Measurements from ENCODE around the gene U2SURP. TPM values are rescaled to one million over a fixed set of nuclear protein-coding genes. Genes with fewer than 3 reads are reported as not detected.

U2SURP gene
- total RNA-seq, 3 donors from 2014 or later (not counting 1 experiment from before 2014, with no cell fraction given) = 165 to 179 (median 172) TPM

DNA sequence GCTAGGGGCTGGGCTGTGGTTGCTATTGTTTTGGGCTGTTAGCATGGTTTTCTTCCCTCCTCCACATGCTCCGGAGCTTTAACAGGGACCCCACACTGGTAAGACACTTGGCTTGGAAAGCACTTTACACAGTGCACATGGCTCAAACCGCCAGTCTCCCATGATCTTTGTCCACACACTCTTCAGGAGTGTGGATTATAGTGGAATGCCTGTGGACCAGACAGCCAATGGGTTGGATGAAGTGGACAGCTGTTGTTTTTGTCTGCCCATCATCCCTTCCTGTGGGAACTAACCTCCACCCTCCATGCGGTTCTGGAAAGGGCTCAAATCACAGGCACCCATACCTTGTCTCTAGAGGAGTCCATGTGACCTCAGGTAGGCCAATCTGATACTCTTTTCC is 47.9 kb upstream of the U2SURP start:
- no peak overlapping the region for H3K27ac Mint-ChIP-seq
- intact Hi-C loops (cut with micrococcal nuclease) = no loop called here
- H3K36me3 ChIP-seq (ENCODE audit: control insufficient read depth, insufficient read depth, low read length) = no peaks in the 10 kb centered on the region
- no peaks in the 10 kb centered on the region for H3K4me1 ChIP-seq (ENCODE audit: control insufficient read depth, insufficient read depth, low read length)
- no peaks in the 10 kb centered on the region for H3K36me3 Mint-ChIP-seq
- H3K9me3 ChIP-seq (ENCODE audit: control insufficient read depth, insufficient read depth, low read length) = no peaks in the 10 kb centered on the region
- 79% methylated on average over 3 of the region's 3 CpGs for WGBS (ENCODE audit: insufficient coverage)
- H3K4me3 ChIP-seq (ENCODE audit: low read length) = no peak overlapping the region
- TF ChIP-seq CTCF (IDR thresholded peaks at IDR 0.05) = no peak
- ATAC-seq (no peak), DNase-seq (no peak)
- peaks cover 9% of the 10 kb centered on the region for H3K27me3 ChIP-seq (ENCODE audit: control insufficient read depth, insufficient read depth, low read length)
- H3K27me3 Mint-ChIP-seq (ENCODE audit: low read depth in 2 of 2) = peaks cover 29 to 77% of the 10 kb centered on the region in 2 donors
- no peaks in the 10 kb centered on the region for H3K4me1 Mint-ChIP-seq
- no peak overlapping the region for H3K4me3 Mint-ChIP-seq
- H3K27ac ChIP-seq (ENCODE audit: low read length) = no peak overlapping the region
- H3K9me3 Mint-ChIP-seq = no peaks in the 10 kb centered on the region

DNA sequence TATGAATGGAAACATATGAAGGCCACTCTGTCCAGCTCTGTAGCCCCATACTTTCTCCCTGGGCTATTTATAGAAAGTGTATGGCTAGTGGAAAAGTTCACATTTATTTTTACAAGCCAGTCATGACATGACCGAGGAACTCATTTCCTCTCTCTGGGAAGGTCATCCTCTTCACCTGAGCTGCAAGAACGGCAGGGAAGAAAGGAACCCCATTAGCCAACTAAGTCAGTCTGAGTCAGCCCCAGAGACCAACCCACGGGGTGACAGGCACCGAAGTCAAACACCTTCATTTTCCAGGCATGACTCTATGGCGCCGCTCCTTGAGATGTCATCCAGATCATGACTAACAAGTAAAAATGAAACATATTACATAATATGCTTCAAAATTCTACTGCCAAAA is 42.7 kb upstream of the U2SURP start:
- Histone ChIP-seq H3K27me3 (ENCODE audit: control insufficient read depth, insufficient read depth, low read length) (peaks cover 19% of the 10 kb centered on the region), H3K4me3 (ENCODE audit: low read length) (no peak overlapping the region), H3K9me3 (ENCODE audit: control insufficient read depth, insufficient read depth, low read length) (no peaks in the 10 kb centered on the region), H3K36me3 (ENCODE audit: control insufficient read depth, insufficient read depth, low read length) (no peaks in the 10 kb centered on the region), H3K27ac (ENCODE audit: low read length) (no peak overlapping the region), H3K4me1 (ENCODE audit: control insufficient read depth, insufficient read depth, low read length) (peaks cover 5% of the 10 kb centered on the region)
- H3K27ac Mint-ChIP-seq = no peak overlapping the region
- ATAC-seq (no peak), DNase-seq (no peak)
- peaks cover 5 to 12% of the 10 kb centered on the region in 2 donors for H3K4me1 Mint-ChIP-seq
- intact Hi-C loops (cut with micrococcal nuclease) = no loop called here
- 71% methylated on average over 5 of the region's 6 CpGs for WGBS (ENCODE audit: insufficient coverage)
- peaks cover 35 to 69% of the 10 kb centered on the region in 2 donors for H3K27me3 Mint-ChIP-seq (ENCODE audit: low read depth in 2 of 2)
- TF ChIP-seq CTCF (IDR thresholded peaks at IDR 0.05) = no peak
- H3K36me3 Mint-ChIP-seq = no peaks in the 10 kb centered on the region
- H3K4me3 Mint-ChIP-seq = no peak overlapping the region
- no peaks in the 10 kb centered on the region for H3K9me3 Mint-ChIP-seq

- Histone ChIP-seq H3K4me1 (ENCODE audit: control insufficient read depth, insufficient read depth, low read length) (peaks cover 8% of the 10 kb centered on the region), H3K4me3 (ENCODE audit: low read length) (no peak overlapping the region), H3K27ac (ENCODE audit: low read length) (no peak overlapping the region), H3K36me3 (ENCODE audit: control insufficient read depth, insufficient read depth, low read length) (no peaks in the 10 kb centered on the region), H3K9me3 (ENCODE audit: control insufficient read depth, insufficient read depth, low read length) (no peaks in the 10 kb centered on the region), H3K27me3 (ENCODE audit: control insufficient read depth, insufficient read depth, low read length) (peaks cover 27% of the 10 kb centered on the region)
- WGBS (ENCODE audit: insufficient coverage) = 100% methylated on average over 1 of the region's 1 CpG
- intact Hi-C loops (cut with micrococcal nuclease) = no loop called here
- TF ChIP-seq CTCF (IDR thresholded peaks at IDR 0.05) = no peak
- H3K4me3 Mint-ChIP-seq = no peak overlapping the region
- H3K27me3 Mint-ChIP-seq (ENCODE audit: low read depth in 2 of 2) = peaks cover 39 to 65% of the 10 kb centered on the region in 2 donors
- no peaks in the 10 kb centered on the region for H3K9me3 Mint-ChIP-seq
- peaks cover 5 to 18% of the 10 kb centered on the region in 2 donors for H3K4me1 Mint-ChIP-seq
- ATAC-seq (no peak), DNase-seq (no peak)
- H3K36me3 Mint-ChIP-seq = peaks cover 6% of the 10 kb centered on the region
- H3K27ac Mint-ChIP-seq = no peak overlapping the region
These were observed 41.0 kb upstream of the U2SURP start for GRCh38 chr3:142960322-142960850.

- 96% methylated on average over 1 of the region's 2 CpGs for WGBS (ENCODE audit: insufficient coverage)
- Mint-ChIP-seq H3K36me3 (peaks cover 6% of the 10 kb centered on the region), H3K27ac (no peak overlapping the region), H3K27me3 (ENCODE audit: low read depth in 2 of 2) (peaks cover 41 to 64% of the 10 kb centered on the region in 2 donors), H3K9me3 (no peaks in the 10 kb centered on the region), H3K4me1 (peaks cover 5 to 18% of the 10 kb centered on the region in 2 donors), H3K4me3 (peak overlapping the region; percentile 81)
- H3K4me3 ChIP-seq (ENCODE audit: low read length) = no peak overlapping the region
- TF ChIP-seq CTCF (IDR thresholded peaks at IDR 0.05) = no peak
- intact Hi-C loops (cut with micrococcal nuclease) = no loop called here
- no peak for DNase-seq
- peaks cover 25% of the 10 kb centered on the region for H3K27me3 ChIP-seq (ENCODE audit: control insufficient read depth, insufficient read depth, low read length)
- peaks cover 8% of the 10 kb centered on the region for H3K4me1 ChIP-seq (ENCODE audit: control insufficient read depth, insufficient read depth, low read length)
- no peak overlapping the region for H3K27ac ChIP-seq (ENCODE audit: low read length)
- ATAC-seq = no peak
- H3K9me3 ChIP-seq (ENCODE audit: control insufficient read depth, insufficient read depth, low read length) = no peaks in the 10 kb centered on the region
- no peaks in the 10 kb centered on the region for H3K36me3 ChIP-seq (ENCODE audit: control insufficient read depth, insufficient read depth, low read length)
These were observed 39.8 kb upstream of the U2SURP start for GRCh38 chr3:142961539-142961938.
